Measurements from ENCODE around the gene CACNA2D1.

CACNA2D1 gene

GRCh38 chr7:82005056-82005455 lies 438.5 kb downstream of the CACNA2D1 start:
- DNase-seq (ENCODE audit: low spot score): no peak
- no peak for TF ChIP-seq CTCF (IDR thresholded peaks at IDR 0.05; ENCODE audit: borderline replicate concordance, control extremely low read depth, extremely low read depth, insufficient read depth, missing control alignments)
- in situ Hi-C loops (cut with MboI; ENCODE audit: low sequenced_read_pairs, unreplicated experiment): no loop called here

GRCh38 chr7:81993186-81993585 lies 450.4 kb downstream of the CACNA2D1 start:
- in situ Hi-C loops (cut with MboI; ENCODE audit: low sequenced_read_pairs, unreplicated experiment): no loop called here

GRCh38 chr7:81990395-81990794 lies 453.2 kb downstream of the CACNA2D1 start:
- in situ Hi-C loops (cut with MboI; ENCODE audit: low sequenced_read_pairs, unreplicated experiment): no loop called here

More at GRCh38 chr7:81993186-81993585, 450.4 kb downstream of the CACNA2D1 start:
- no peak for DNase-seq (ENCODE audit: low spot score)
- TF ChIP-seq CTCF (IDR thresholded peaks at IDR 0.05; ENCODE audit: borderline replicate concordance, control extremely low read depth, extremely low read depth, insufficient read depth, missing control alignments): no peak

GRCh38 chr7:81986723-81987470 lies 456.7 kb downstream of the CACNA2D1 start:
- in situ Hi-C loops (cut with MboI; ENCODE audit: low sequenced_read_pairs, unreplicated experiment): no loop called here
- no peak for TF ChIP-seq CTCF (IDR thresholded peaks at IDR 0.05; ENCODE audit: borderline replicate concordance, control extremely low read depth, extremely low read depth, insufficient read depth, missing control alignments)
- no peak for DNase-seq (ENCODE audit: low spot score)

More at GRCh38 chr7:81990395-81990794, 453.2 kb downstream of the CACNA2D1 start:
- no peak for DNase-seq (ENCODE audit: low spot score)
- no peak for TF ChIP-seq CTCF (IDR thresholded peaks at IDR 0.05; ENCODE audit: borderline replicate concordance, control extremely low read depth, extremely low read depth, insufficient read depth, missing control alignments)

- DNase-seq (ENCODE audit: low spot score): no peak
- in situ Hi-C loops (cut with MboI; ENCODE audit: low sequenced_read_pairs, unreplicated experiment): no loop called here
- no peak for TF ChIP-seq CTCF (IDR thresholded peaks at IDR 0.05; ENCODE audit: borderline replicate concordance, control extremely low read depth, extremely low read depth, insufficient read depth, missing control alignments)
These were observed 460.2 kb downstream of the CACNA2D1 start for GRCh38 chr7:81983406-81983805.

GRCh38 chr7:81973117-81973516 lies 470.5 kb downstream of the CACNA2D1 start:
- no peak for DNase-seq (ENCODE audit: low spot score)
- no peak for TF ChIP-seq CTCF (IDR thresholded peaks at IDR 0.05; ENCODE audit: borderline replicate concordance, control extremely low read depth, extremely low read depth, insufficient read depth, missing control alignments)

More at GRCh38 chr7:81973117-81973516, 470.5 kb downstream of the CACNA2D1 start:
- in situ Hi-C loops (cut with MboI; ENCODE audit: low sequenced_read_pairs, unreplicated experiment): loop anchor here (25.0 kb wide), 1 partner anchor 486 kb away; no protein-coding TSS in a partner anchor

Data from GM13976 (cell line).